Kidney glomerular epithelial cell (primary cell): ENCODE results near the gene GCC1.
A peak's percentile ranks its signal among the peaks of the same experiment; 100 is the strongest.

Experiments used
- DNase-seq: peaks from one replicate; lab custom pipeline; 2025; lab: John Stamatoyannopoulos, UW

Gene GCC1, protein sequence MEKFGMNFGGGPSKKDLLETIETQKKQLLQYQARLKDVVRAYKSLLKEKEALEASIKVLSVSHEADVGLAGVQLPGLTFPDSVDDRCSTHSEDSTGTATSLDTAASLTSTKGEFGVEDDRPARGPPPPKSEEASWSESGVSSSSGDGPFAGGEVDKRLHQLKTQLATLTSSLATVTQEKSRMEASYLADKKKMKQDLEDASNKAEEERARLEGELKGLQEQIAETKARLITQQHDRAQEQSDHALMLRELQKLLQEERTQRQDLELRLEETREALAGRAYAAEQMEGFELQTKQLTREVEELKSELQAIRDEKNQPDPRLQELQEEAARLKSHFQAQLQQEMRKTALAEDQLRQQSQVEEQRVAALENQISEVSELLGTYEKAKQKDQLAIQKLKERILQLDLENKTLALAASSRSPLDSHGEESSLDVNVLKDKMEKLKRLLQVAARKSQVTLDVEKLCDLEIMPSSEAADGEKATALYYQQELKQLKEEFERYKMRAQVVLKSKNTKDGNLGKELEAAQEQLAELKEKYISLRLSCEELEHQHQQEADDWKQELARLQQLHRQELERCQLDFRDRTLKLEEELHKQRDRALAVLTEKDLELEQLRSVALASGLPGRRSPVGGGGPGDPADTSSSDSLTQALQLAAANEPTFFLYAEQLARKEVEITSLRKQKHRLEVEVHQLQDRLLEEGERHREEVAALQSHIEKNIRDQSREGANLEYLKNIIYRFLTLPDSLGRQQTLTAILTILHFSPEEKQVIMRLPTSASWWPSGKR

DNA sequence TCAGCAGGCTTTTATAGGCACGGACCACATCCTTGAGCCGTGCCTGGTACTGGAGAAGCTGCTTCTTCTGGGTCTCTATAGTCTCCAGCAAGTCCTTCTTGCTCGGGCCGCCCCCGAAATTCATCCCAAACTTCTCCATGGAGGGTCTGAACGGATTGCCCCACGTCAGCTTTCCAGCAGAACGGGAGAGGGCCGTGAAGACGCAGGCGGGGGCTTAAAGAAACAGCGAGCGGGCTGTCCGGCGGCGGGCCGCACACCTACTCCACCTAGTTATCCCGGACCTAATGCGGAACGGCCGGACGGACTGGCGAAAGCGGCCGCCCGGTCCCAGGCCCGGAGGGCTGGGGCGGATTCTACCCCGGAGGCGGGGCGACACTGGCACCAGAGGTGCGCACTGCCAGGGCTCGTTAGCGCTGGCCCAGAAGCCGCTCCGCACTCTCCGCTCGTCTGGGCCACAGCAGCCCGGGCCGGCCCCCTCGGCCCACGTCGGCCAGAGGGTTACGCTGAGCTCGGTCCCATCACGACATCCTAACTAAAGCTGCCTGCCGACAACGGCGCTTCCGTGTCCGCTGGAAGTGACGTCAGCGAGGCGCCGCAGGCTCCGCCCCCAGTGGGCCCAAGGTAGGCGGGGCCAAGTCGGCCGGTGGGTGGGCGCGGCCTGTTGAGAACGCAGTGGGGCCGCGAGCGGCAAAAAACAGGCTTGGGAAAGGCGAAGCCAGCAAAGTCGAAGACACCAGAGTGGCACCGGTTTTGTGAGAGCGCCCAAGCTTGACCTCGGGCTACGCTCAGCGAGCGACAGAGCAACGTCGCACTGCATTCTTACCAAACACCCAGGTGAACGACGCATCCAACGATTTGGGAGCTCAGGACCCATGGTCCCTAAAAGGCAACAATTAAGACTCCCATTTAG is at the start of gene GCC1:
TSS of gene GCC1 (minus strand) at position 553 of the 910 bp plus-strand sequence. CDS start at position 139, 414 bp downstream.
- peak; percentile 79 for DNase-seq

- DNase-seq = no peak
Observed at GRCh38 chr7:127632276-127632910, 47.0 kb upstream of the GCC1 start.

DNA sequence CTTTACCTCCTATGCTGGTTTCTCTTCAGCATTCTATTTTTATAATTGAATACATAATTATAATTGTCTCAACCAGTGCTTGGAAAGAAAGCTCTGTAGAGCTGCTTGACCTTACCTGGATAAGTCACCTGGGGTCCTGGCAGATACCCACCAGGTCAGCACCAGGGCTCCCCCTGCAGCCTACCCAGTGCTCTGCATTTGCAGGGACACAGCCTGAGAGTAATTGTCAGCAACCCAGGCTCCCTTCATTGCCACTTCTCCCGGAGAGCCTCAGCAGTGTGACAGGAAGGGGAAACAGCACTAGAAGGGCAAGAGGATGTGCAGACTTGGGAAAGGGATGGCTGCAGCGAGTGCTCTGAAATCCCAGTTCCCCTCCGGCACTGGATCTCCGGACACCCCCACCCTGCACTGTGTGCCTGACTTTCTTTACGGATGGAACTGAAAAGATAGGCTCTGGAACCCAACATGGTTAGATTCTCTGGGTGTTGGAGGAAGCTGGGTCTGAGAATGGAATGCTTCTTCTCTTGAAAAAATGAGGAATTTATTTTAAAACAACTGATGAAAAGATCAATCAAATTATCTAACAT is 44.0 kb upstream of the GCC1 start:
- no peak for DNase-seq

DNA sequence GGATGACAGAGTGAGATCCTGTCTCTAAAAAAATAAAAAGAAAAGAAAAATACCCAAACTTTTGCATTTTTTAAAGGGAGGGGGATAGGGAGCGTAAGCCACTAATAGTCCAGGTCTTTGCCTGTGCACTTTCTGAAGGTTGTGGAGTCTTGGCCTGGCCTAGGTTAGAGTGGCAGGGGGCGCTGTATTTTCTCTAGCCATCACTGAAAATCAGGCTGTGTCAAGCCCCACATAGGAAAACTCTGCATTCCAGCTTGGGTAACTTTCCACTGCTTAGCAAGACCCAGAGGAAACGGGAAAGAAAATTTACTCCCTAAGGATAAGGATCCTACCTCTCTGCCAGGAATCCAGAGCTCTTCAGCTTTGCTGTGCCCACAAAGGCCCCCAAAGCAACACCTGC is 43.0 kb upstream of the GCC1 start:
- DNase-seq = no peak

DNA sequence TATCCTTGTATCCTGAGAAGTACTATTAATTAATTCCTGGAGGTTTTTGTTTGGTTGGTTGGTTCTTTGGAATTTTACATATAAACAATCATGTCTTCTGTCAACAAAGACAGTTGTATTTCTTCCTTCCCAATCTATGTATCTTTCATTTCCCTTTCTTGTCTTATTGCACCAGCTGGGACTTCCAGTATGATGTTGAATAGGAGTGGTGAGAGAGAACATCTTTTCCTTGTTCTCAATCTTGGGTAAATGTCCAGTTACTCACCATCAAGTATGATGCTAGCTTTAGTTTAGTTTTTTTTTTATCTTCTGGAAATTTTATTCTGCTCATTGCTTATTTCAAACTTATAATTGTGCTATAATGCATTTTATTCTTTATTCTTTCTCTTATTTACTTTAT is 39.9 kb upstream of the GCC1 start:
- no peak for DNase-seq

DNA sequence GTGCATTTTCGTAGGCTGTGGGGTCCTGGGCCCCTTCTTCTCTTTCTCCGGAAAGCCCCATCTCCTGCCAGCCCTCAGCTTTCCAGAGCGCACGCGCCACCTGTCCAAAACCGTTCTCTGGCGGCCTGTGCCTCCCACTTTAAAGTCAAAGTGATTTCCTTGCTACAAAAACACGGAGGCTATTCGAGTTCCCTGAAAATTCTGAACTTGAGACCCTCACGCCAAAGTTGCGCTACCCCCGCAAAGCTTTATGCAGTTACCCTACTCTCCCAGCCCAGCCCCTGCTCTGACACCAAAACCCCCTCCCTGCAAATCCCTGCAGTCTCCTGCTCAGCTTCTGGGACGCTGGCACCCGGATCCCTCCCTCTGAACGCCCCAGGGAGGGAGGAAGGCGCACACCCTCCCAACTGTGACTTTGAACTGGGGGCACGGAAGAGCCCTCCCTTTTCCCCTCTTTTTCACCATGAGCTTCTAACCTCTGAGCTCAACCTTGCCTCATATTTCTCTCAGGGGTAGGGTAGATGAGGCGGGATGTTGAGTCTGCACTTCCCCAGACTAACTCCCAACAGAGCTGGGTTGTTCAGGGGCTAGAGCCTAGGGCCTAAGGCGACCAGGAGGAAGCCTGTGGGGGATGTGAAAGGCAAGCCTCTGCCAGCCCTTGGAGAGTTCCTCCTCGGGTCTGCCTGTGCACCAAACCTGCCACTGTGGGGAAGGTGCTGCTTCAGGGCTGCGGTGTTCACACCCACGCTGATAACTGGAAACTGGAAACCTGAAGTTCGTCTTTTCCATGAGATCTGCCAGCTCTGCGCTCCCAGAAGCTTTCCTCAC is 35.2 kb upstream of the GCC1 start:
- no peak for DNase-seq

DNA sequence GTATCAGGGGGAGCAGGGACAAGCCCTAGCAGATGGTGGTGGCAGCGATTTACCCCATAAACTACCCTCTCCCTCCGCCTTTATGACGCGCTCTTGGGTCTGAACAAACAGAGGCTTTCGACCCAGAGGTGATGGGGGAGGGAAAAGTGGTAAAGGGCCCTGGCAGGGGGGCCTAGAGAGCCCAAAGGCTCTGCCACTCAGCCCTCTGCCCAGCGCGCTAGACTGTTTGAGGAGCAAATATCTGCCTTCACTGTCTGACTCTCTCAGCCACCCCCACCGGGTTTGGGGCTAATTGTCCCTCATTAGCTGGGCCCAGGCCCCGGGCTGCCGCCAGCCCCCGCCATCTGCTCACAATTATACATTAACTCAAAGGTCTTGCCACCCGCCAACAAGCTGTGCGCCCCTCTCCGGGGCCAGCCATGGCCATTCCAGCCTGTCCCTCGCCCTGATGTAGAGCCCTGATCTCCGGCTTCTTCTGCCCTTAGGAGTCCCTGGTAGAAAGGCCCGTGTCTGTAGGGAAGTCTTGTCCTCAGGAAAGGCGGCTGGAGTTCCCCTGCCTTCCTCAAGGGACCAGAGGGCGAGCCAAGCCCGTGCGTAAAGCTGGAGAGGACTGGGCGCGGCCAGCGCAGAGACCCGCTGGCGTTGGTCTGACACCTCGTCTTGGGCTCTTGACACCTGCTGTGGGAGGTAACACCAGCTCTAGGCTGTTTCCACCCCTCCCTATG is 34.4 kb upstream of the GCC1 start:
- no peak for DNase-seq

DNA sequence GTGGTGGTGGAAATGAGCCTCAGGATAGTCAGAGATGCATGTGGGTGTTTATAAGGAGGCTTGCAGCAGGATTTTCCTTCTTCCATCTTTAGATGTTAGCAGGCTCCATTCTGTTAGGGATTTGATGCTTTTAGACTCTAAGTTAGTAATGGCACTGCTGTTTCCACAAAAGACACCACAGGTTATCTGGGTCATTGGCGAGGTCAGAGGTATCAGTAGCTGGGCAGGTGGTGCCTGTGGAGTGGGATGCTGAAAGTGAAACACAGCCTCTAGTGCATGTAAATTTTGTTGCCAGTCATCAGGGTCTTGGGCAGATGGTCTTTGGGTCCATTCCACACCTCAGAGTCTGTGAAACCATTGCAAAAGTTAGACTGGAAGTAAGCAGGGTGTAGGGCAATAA is 33.4 kb upstream of the GCC1 start:
- DNase-seq = no peak

DNA sequence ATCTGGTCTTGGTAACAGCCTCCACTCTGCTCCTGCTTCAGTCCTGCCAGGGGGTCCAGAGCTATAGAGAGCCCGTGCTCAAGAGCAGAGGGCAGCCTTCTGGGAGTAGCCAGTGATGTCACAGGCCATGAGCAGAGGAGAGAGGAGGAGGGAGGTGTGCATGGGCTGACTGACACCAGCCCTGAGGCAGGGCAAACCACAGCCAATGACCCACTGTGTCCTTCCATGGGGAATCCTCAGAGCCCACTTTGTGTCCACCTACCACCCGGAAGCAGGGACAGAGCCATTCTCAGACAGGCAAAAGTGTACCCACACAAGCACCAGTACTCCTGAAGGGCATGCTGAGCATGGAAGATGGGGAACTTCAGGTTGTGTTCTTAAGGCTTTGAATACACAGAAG is 32.6 kb upstream of the GCC1 start, which contains the start of gene PAX4:
TSS of gene PAX4 (minus strand) at position 101 of the 400 bp plus-strand sequence. CDS start 2,214 bp downstream, outside the sequence.
- DNase-seq = no peak

GRCh38 chr7:127616724-127617123 is 31.3 kb upstream of the GCC1 start:
- DNase-seq = no peak

DNA sequence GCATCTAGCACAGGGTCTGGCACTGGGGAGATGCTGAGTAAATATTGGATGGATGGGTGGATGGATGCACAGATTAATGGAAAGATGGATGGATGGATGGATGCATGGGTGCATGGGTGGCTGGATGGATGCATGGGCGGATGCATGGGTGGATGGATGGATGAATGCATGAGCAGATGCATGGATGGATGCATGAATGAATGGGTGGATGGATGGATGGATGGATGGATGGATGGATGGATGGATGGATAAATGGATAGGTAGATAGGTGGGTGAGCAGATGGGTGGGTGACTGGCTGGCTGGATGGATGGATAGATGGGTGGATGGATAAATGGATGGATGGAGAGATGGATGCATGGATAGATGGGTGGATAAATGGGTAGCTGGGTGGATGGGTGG is 26.9 kb upstream of the GCC1 start:
- no peak for DNase-seq

DNA sequence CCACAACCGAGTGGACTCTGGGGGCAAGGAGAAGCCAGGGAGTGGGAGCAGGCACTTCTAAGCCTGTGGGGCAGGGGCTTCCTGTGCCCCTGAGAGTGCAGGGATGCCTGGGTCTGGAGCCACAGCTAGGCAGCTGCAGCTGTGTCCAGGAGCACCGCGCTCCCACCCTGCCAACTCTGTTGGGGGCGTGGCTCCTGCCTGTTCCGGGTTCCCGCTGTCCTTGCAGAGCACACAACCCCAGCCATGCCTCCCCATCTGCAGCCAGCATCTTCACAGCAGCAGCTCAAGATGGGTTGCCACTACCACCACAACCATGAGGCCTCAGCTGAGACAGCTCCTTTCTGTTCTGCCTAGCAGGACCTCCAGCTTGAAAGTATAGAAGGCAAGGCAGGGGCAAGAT is 23.9 kb upstream of the GCC1 start:
- no peak for DNase-seq

- DNase-seq = no peak
Observed at GRCh38 chr7:127608446-127608845, 23.1 kb upstream of the GCC1 start.

GRCh38 chr7:127600885-127601284 is 15.5 kb upstream of the GCC1 start:
- no peak for DNase-seq

DNA sequence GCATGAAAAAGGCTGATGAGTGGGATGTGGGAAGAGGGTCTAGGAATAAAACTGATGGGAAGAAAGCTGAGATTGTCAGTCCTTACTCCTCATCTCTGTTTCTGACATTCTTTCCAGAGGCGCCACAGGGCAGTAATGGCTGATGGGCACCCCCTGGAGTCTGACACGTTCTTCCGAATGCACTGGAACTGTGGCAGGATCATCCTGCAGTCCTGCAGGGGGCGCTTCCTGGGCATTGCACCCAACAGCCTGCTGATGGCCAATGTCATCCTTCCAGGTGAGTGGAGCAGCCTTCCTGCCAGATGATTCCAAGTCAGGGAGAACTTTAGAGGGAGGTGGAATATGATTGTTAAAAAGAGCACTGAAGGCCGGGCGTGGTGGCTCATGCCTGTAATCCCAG is 12.9 kb upstream of the GCC1 start:
- DNase-seq = no peak

DNA sequence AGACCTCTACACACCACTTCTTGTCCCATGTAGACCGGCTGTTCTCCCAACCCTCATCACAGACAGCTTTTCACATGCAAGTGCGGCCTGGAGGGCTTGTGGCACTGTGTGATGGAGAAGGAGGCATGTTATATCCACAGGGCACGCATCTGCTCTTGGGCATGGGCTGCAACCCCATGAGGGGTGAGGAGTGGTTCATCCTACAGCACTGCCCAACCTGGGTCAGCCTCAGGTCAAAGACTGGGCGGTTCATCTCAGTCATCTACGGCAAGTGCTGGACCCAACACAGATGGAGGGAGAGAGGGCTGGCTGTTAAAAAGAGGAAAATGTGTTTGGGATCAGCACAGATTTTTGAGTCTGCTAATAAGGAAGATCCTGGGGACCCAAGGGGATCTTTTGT is 10.3 kb upstream of the GCC1 start:
- no peak for DNase-seq

- no peak for DNase-seq
Observed at GRCh38 chr7:127594490-127594889, 9.1 kb upstream of the GCC1 start.

DNA sequence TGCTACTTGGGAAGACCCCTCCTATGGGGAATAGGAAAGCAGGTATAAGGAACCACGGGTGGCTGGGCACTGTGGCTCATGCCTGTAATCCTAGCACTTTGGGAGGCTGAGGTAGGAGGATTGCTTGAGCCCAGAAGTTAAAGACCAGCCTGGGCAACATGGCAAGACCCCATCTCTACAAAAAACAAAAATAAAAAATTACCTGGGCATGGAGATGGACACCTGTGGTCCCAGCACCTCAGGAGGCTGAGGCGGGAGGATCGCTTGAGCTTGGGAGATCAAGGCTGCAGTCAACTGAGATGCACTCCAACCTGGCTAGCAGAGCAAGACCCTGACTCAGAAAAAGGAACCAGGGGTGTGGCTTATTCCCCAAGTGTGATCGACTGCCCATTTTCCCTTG is 7.2 kb upstream of the GCC1 start:
- DNase-seq = no peak

DNA sequence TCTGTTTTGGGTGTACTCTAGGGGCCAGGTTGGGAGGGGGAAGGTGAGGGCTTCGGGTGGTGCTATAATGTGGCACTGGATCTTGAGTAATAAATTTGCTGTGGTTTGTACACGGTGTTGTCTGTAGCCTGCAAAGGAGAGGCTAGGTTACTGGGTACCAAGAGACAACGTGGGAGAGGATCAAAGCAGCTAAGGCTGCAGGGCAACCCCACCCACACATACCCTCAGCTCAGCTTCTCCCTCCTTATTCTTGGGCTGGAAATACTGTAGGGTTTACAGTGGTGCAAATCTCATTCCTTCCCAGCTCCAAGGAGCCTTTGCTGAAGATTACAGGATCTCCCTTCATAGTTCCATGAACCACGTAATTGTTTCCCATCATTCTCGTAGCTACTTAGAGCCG is 6.2 kb upstream of the GCC1 start:
- DNase-seq = no peak

DNA sequence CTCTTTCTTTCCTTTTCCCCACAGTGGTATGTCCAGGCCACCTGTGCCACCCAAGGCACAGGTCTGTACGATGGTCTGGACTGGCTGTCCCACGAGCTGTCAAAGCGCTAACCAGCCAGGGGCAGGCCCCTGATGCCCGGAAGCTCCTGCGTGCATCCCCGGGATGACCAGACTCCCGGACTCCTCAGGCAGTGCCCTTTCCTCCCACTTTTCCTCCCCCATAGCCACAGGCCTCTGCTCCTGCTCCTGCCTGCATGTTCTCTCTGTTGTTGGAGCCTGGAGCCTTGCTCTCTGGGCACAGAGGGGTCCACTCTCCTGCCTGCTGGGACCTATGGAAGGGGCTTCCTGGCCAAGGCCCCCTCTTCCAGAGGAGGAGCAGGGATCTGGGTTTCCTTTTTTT is 5.8 kb upstream of the GCC1 start:
- DNase-seq = no peak
